Anterior cingulate cortex (tissue), 58 donors: ENCODE results near the gene INTS11.
A peak's percentile ranks its signal among the peaks of the same experiment; 100 is the strongest.

Experiments used
- DNase-seq, 58 donors: peaks; one replicate each; lab custom pipeline; 2025; lab: John Stamatoyannopoulos, UW

INTS11 gene

DNA sequence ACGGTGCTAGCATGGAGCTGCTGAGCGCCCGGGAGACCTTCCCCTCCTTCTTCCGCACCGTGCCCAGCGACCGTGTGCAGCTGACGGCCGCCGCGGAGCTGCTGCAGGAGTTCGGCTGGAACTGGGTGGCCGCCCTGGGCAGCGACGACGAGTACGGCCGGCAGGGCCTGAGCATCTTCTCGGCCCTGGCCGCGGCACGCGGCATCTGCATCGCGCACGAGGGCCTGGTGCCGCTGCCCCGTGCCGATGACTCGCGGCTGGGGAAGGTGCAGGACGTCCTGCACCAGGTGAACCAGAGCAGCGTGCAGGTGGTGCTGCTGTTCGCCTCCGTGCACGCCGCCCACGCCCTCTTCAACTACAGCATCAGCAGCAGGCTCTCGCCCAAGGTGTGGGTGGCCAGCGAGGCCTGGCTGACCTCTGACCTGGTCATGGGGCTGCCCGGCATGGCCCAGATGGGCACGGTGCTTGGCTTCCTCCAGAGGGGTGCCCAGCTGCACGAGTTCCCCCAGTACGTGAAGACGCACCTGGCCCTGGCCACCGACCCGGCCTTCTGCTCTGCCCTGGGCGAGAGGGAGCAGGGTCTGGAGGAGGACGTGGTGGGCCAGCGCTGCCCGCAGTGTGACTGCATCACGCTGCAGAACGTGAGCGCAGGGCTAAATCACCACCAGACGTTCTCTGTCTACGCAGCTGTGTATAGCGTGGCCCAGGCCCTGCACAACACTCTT, 7.7 kb upstream of the INTS11 start:
- DNase-seq = no peak

- no peak for DNase-seq
These were observed 6.9 kb upstream of the INTS11 start, which contains the start of gene TAS1R3 for GRCh38 chr1:1331068-1331965. Gene TAS1R3 (plus strand): TSS chr1:1331280. CDS start chr1:1331346, 66 bp downstream.

DNA sequence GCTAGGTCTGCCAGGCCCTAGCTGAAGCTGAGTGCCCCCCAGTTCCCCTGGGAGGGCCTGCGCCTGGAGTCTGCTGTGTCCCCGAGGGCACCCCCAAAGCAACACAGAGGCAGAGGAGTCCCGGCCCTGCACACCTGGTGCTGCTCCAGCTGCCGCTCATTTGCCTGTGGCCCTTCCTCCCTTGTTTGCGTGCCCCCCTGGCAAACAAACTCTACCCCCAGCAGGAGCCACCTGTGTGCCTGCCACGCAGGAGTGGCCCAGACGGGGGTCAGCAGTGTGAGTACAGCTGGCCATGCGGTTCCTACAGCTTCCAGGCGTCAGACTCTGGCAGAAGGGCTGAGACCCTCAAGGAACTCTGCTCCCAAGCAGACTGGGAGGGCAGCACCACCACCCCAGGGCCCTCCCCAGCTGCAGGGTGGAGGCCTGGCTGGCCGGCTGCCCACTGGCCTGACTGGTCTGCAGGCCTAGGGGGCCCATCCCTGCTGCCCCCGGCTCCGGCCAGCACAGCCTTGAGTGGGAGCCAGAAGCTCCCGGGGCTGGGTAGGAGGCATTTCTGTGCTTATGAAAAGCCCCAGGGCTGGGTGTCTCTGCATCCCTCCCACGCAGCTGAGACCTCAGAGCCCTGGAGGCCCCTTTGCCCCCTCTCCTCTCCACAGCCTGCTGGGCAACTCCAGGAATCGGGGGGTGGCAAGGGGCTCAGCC, 6.1 kb upstream of the INTS11 start:
- DNase-seq = no peak

GRCh38 chr1:1329304-1330210, 5.1 kb upstream of the INTS11 start:
- no peak for DNase-seq

DNA sequence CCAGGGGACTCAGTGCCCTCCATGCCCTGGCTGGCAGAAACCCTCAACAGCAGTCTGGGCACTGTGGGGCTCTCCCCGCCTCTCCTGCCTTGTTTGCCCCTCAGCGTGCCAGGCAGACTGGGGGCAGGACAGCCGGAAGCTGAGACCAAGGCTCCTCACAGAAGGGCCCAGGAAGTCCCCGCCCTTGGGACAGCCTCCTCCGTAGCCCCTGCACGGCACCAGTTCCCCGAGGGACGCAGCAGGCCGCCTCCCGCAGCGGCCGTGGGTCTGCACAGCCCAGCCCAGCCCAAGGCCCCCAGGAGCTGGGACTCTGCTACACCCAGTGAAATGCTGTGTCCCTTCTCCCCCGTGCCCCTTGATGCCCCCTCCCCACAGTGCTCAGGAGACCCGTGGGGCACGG, 3.8 kb upstream of the INTS11 start:
- no peak for DNase-seq

GRCh38 chr1:1327291-1327690, 2.8 kb upstream of the INTS11 start:
- DNase-seq = no peak

- no peak for DNase-seq
These were observed 1.7 kb upstream of the INTS11 start for GRCh38 chr1:1326075-1326605.

- DNase-seq = no peak
These were observed 1.0 kb upstream of the INTS11 start for GRCh38 chr1:1325288-1326074.

DNA sequence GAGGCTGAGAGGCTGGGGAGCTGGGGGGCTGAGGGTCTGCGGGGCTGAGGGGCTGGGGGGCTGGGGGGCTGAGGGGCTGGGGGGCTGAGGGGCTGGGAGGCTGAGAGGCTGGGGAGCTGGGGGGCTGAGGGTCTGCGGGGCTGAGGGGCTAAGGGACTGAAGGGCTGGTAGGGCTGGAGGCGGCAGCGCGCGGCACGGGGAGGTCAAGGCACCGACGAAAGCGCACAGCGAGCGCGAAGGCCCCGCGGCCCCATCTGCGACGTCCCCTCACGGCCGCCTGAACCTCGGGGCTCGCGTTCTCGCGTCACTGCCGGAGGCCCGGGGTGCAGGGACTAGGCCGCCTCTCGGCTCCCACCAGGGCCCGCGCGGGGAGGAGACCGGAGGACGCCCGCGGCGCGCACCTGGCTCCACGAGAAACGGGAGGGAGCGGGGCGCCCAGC, 356 bp downstream of the INTS11 start:
- DNase-seq = no peak

- no peak for DNase-seq
These were observed 1.5 kb downstream of the INTS11 start for GRCh38 chr1:1322952-1323351.

GRCh38 chr1:1322418-1322817, 2.0 kb downstream of the INTS11 start:
- no peak for DNase-seq

DNA sequence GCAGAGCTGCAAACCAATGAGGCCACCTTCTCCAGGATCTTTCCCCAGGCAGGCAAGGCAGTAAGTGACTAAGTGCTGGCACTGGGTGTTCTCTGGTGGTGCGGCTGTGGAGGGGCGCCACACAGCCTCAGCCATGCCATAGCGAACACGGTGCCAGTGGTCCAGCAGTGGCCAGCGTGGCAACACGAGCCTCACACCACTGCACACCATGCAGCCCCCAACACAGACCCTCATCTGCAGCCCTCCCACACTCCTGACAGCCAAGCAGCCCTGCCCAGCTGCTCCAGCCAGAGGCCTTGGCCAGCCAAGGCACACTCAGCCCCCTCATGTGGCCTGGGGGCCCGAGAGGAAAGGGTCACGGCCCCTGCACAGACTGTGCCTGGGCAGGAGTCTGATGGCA, 3.0 kb downstream of the INTS11 start:
- no peak for DNase-seq

GRCh38 chr1:1320666-1321448, 3.6 kb downstream of the INTS11 start:
- DNase-seq = no peak

DNA sequence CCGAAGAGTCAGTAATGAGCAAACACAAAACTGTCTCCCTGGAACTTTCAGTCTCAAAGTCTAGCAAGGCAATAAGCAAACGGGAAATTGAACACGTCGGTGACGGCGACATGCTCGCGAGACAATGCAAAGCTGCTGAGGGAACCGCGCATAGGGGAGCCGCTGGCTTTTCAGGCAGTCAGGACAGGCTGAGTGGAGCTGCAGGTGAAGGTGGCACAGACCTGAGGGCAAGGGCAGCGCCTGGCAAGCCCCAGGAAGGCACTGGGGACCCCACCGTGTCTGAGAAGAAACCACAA, 4.9 kb downstream of the INTS11 start:
- DNase-seq = no peak

GRCh38 chr1:1318777-1319645, 5.4 kb downstream of the INTS11 start:
- DNase-seq = no peak

DNA sequence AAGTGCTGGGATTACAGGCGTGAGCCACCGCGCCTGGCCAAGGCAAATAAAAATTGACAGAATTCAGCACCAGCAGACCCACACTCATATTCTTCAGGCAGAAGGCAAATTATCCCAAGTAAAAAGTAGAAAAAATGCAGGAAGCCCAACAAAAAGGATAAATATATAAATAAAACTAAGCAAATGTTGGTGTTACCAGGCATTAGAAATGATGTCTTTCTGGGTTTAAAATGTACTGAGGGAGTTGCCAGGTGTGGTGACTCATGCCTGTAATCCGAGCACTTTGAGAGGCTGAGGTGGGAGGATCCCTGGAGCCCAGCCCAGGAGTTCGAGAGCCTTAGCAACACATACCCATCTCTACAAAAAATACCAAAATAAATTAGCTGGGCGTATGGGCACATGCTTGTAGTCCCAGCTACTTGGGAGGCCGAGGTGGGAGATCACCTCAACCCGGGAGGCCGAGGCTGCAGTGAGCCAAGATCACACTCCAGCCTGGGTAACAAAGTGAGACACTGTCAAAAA, 6.3 kb downstream of the INTS11 start:
- peak in 33 of 58 donors; percentile 7 to 73 (median 37) for DNase-seq

- no peak for DNase-seq
These were observed 7.0 kb downstream of the INTS11 start for GRCh38 chr1:1317420-1317819.
